LNCAP (cell line): ENCODE measurements around the gene SLC17A6.

ENCODE experiments used
- TF ChIP-seq, protein P1 (sequence below): fragments of 450-650 bp; IDR thresholded peaks from 2 replicates; pipeline ENCODE4 v1.5.1; 2017; ENCODE audit warnings: mild to moderate bottlenecking

The SLC17A6 gene

DNA sequence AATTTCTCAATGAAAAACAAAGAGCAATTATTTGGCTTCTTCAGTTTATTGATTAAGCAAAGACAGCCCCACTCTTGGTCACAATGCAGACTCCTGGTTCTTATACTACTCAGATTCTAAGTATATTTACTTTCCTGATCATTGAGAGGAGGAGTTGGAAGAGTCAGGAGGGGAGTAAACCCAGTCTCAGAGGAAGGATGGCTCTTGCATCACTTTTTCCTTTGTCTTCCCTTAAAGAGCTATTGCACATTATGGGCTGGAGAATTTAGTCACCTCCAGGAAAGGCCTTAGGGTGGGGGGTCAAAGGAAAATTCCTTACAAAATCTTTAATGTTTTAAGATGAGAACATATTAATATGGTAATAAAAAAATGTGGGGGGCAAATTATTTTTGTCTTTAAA, 8.1 kb downstream of the SLC17A6 start:
- TF ChIP-seq, protein P1, sequence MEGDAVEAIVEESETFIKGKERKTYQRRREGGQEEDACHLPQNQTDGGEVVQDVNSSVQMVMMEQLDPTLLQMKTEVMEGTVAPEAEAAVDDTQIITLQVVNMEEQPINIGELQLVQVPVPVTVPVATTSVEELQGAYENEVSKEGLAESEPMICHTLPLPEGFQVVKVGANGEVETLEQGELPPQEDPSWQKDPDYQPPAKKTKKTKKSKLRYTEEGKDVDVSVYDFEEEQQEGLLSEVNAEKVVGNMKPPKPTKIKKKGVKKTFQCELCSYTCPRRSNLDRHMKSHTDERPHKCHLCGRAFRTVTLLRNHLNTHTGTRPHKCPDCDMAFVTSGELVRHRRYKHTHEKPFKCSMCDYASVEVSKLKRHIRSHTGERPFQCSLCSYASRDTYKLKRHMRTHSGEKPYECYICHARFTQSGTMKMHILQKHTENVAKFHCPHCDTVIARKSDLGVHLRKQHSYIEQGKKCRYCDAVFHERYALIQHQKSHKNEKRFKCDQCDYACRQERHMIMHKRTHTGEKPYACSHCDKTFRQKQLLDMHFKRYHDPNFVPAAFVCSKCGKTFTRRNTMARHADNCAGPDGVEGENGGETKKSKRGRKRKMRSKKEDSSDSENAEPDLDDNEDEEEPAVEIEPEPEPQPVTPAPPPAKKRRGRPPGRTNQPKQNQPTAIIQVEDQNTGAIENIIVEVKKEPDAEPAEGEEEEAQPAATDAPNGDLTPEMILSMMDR: no peak

DNA sequence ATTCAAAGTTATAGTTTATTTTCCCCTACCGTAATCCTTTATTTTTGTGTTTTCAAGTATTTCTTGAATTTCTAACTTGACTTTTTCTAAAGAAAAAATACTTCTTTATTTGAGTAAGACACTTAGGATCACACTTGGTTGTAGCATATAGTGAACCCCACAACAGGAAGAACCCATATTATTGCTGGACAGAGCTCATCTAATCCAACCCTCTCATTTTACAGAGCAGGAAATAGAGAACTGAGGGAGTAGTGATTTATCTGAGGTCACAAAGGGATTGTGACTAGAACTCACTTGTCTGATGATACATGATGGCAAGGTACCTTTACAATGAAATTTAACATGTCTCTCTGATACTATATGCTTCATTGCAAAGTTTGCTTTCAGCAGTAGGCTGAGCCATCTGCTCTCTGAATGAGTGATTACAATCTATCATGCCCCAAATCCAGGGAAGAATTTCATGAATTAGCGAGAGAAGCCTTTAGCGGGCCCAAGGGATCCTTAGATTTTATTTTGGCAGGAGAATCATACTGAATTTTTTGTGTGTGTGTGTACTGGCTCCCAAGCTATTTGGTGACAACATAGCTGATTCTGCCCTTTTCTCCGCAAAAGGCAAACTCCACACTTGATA, 9.8 kb downstream of the SLC17A6 start:
- TF ChIP-seq, protein P1: no peak

DNA sequence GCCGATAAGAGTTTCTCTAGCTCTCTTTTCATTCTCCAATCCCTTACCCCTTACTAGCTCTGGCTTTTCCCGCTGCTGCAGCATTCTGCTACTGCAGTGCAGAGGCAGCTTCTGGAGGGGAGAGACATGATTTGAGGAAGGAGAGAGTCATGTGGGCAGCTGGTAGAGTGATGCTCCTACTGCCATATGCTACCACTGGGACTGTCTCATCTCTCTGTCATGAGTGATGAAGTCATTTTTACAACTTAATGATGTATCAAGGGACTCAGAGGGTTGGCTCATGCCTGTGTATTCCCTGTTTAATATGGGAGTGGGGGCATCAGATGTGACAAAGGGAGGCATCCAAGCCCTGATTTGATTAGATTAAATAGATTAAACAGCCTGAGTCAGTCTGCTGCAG, 11.3 kb downstream of the SLC17A6 start:
- TF ChIP-seq, protein P1: no peak

DNA sequence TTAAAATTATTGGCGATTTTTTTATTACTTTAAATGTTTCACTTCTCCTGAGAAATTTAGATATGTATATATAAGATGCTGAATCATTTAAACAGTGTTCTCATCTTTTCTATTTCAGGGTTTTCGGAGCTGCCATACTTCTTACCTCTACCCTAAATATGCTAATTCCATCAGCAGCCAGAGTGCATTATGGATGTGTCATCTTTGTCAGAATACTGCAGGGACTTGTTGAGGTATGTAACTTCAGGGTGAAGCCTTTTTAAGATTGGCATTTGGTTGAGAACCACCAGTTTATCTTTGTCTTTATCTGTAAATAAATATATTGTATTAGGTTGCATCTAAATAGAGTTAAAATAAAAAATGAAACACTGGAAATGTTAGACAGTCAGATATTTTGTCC, 21.1 kb downstream of the SLC17A6 start:
- TF ChIP-seq, protein P1: no peak

DNA sequence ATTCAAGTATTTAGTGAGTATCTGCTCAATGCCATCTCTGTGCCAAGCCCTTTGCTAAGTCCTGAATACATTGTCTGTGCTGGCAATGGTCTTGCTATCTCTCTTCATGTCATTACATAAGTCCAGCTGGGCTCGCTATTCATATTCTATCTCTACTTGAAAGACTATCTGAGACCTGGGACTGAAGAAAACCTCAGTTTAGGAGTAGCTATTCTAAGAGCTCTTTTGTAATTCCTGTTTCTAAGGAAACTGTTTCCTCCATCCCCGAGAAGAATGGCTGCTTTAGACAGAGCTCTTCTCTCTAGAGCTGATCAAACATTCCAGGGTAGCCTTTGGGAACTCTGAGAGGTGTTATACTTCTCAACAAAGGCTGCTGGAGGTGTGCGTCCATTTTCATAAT, 33.0 kb downstream of the SLC17A6 start:
- TF ChIP-seq, protein P1: no peak

DNA sequence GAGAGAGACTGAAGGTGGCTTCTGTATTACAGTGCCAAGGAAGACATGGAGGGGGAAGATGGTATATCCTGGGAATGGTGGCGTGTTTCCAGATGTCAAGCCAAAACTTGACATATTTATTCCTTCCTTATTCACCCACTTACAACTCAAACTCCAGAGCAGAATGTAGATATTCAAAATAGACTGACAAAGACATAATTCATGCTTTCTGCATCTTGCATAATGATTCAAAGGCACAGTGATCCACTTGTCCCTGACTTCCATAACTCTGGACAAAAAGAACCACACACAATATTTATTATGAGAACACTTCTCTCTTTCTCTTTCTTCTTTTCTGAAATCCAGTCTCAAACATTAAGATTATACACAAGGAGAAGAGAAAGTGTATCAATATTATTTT, 48.9 kb downstream of the SLC17A6 start:
- TF ChIP-seq, protein P1: no peak

DNA sequence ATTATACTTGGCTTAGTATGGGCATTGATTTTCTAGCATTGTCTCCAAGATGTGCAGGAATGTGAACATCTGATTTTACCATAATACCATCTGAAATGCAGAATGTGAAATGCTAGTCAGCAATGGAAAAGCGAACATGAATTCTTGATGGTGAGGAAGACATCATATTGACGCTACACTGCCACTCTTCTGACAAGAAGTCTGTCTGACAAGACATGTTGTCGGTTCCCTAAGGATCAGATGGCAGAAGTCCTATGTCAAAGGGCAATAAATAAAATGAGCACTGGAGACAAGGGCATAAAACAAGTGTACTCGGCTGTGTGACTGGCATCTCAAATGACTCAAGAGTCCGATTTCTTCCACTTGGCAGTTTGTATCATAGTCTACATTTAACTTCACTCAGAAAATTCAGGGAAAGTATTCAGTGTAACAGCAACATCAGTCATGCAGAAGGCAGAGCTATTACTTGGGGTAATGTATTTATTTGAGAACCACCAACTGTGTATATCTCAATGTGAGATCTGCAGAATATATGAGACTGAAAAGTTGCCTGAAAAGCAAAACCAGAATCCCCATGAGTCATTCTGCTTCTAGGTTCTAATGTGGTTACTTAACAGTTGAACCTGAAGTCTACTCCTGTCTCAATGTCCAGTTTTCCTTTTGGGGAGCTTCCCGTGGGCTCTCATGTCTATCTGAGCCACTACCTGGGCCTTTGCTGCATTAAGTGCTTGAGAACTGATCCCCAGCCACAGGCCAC, 51.5 kb downstream of the SLC17A6 start:
- TF ChIP-seq, protein P1: no peak
